Activated CD8-positive, alpha-beta memory T cell treated with anti-CD3 and anti-CD28 coated beads, Interleukin-2, amount 50 U/mL, for 4 hours (primary cell): ENCODE results near the gene PSTPIP1.

Source experiments
- DNase-seq: peaks from one replicate; pipeline ENCODE4 v3.0.0-alpha.2; 2020

The PSTPIP1 gene

DNA sequence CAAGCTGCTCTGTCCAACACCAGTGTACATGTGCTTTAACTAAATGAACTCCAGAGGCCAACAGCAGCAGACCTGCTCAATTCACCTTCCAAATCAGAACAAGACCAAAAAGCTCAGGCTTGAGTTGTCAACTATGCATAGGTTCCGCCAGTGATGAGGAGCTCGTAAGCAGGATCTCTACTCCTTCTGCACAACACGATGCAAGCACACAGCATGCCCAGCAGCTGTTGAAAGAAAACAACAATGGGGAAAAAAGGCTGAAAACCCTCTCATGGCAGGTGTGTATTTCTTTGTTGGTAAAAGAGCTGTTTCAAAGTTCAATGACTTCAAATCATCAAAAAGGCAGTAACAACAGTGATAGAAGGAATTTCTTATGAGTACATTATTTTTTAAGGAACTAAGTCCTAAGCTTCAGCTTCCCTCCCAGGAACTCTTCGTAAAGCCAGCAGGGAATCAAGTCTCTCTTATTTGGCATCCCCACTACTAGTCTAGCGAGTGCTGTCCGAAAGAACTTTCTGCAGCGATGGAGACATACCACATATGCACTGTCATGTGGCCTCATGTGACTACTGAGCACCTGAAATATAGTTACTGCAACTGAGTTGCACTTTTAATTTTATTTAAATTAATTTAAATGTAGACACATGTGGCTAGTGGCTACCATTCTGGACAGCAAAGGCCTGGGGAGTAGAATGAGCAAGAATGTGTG is 51.9 kb downstream of the PSTPIP1 start:
- no peak for DNase-seq

DNA sequence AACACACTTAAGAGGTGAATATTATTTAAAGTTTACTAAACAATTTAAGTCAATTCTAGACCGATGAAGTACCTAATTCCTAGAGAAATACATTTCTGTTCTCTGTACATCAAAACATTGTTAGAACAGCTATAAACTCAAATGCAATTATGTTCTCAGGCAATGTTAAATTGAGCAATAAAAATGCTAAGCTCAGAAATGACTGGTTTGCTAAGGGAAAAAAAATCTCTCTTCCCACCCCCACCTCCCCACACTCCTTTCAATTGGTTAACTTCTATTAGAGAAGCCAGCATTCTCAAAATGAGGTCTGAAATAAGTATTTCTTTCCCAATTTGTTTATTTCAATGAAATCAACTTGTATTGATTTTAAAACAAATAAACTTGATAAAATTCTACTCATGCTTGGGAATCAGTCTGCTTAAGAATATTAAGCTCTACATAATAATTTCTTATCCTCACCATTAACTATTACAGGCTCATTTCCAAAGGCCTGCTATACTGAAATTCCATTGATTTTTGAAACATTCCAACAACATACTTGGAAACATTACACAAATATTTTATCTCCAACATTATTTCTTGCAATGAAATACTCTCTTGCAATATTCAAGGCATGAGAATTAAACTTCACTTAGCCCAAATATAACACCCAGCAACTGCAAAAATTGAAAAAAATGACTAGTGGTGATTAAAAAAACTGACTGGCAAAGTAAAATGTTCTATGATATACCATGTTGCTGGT is 53.4 kb downstream of the PSTPIP1 start:
- no peak for DNase-seq

DNA sequence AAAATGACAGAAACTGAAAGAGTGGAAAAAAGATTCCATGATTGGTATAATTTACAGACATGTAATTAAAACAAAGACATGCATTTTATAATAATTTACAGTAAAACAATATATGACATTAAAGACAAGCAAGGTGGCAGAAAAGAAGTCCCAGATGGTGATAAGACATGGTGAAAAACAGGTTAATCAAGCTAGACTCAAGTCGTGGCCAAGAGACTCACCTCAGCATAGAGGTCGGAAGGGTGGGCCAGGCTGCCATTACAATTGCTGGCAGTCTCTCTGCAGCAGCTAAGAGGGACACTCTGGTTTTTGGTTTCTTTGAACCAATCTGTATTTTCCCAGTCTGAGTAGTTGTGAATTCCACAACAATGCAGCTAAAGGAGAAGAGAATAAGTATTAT is 57.6 kb downstream of the PSTPIP1 start:
- no peak for DNase-seq

DNA sequence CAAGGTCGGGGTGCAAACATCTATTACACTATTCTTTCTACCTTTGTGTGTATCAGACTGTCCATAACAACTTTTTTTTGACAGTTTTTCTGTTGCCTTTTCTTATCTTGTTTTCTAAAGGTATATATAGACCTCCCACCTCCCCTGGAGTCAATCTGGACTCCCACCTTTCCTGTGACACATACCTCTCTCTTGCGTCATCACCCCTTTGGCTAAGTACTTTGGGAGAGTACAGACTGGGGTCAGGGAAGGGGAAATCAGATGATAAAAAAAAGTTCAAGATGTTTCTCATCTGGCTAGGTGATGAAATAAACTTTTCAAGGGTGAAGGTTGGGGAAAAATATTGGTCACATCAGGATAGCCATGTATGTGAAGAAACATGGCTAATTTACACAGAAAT is 58.8 kb downstream of the PSTPIP1 start:
- DNase-seq: no peak

DNA sequence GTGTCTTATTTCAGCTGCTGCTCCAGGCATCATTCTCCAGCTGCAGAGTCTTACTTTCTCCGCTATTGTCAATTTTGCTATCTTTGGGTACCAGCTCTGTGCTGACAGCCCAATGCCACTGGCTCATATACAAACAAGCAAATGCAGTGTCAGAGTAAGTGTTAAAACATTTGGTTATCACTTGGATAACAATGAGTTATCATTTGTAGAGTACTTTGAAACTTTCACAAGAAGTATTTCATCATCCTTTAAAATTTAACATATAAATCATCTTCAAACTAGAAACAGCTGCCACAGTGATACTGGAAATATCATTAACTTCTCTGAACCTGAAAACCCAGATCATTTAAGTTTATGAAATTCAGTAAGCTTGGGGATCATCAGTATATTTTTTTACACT is 62.1 kb downstream of the PSTPIP1 start:
- DNase-seq: no peak

DNA sequence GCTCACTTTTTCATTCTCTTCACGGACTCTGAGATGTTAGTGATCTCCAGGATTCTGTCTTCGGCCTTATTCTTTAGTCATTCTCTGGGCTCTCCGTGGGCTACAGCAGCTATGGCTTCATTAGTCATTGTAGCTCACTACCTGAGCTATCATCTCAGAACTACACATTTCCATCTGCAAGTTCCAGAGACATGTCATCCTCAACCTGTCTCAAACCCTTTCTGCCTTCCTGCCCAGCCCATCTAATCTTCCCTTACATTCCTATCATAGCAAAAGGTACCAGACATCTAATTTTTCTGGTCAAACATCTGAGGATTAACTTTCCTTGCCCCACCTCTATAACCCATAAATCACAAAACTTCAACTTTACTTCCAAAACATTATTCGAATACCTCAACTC is 62.8 kb downstream of the PSTPIP1 start:
- DNase-seq: no peak

DNA sequence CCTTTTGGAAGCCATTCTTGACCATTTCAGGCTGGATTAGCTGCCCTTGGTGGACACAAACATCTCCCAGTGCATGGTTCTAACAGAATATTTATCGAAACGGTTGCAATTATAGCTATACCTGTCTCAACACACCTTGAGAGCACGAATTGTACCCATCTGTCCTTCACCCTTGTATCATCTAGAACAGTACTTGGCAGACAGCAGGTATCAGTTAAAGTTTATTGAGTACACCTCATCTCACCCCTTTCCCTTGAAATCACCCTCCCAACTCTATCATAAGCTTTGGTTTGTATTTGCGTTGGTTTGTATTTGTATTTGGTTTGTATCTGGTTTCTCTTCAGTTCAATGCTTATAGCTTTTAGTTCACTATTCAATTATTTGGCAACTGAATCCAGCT is 63.5 kb downstream of the PSTPIP1 start:
- no peak for DNase-seq

DNA sequence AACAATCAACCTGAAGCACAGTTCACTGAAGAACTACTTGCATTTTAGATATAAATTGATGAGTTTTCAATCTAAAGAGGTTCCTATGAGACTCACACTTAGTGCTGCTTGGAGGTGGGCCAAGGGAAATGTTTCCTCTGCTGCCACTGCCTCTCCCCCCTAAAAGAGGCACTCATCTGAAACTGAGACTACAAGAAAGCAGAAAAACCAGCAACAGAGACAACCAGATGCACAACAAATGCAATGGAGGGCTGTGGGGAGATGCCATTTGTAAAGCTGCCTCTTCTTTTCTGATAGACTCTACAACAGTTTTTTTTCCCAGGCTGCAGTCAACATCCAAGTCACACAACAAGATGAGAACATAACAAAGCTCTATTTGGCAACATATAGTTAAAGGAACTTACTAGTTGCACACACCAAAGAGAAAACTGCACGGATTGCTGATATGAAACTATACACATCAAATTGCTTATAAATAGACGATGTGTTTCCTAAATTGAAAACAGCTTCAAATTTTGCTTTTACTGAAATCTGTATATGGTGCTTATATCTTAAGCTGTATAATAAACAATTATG is 64.9 kb downstream of the PSTPIP1 start:
- DNase-seq: no peak

DNA sequence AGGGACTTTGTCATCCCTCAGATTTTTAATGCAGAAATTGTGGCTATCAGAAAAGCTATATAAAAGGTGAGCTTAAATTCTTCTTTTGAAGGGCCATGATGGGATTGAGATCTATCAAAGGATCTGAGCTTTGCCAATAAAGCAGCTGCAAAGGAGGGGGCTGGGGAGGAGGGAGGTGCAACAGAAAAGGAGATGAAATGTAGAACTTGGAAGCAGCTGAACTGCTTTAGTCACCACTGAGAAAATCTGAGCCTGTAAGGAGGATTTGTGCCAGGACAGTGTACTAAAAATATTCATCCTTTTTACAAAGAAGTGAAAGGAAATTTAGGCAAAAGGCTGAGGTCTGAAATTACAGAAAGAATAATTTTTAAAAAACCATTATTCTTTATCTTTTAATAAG is 65.6 kb downstream of the PSTPIP1 start:
- DNase-seq: no peak

DNA sequence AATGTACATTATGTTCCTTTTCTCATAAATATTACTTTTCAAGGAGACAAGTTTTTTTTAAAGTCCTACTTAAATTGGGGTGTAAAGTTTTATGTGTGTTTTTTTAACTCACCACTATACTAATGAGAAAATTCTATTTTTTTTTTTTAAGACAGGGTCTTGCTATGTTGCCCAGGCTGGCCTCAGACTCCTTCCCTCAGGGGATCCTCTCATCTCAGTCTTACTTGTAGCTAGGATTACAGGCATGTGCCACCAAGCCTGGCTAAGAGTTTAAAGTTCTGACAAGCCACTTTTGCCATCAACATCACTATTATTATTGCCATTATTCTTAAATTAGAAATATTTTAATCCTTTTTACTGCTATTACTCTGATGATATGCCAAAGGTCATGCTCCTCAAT is 68.3 kb downstream of the PSTPIP1 start:
- DNase-seq: no peak

DNA sequence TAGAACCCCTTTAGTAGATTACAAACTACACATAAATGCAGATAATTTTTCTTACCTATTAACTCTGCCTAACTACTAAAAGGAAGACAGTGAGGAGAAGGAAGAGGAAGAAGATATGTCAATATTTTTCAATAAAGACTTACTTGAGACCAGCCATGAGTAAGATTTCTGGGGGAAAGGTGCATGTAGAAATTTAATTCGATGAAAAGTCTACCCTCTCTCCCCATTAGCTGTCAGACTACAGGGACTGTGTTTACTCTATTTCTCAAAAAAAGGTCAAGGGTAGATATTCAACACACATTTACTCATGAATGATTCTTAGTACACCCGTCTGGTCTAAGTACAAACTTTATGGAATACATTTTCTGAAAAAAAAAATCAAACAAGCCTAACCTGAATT is 69.1 kb downstream of the PSTPIP1 start:
- no peak for DNase-seq

DNA sequence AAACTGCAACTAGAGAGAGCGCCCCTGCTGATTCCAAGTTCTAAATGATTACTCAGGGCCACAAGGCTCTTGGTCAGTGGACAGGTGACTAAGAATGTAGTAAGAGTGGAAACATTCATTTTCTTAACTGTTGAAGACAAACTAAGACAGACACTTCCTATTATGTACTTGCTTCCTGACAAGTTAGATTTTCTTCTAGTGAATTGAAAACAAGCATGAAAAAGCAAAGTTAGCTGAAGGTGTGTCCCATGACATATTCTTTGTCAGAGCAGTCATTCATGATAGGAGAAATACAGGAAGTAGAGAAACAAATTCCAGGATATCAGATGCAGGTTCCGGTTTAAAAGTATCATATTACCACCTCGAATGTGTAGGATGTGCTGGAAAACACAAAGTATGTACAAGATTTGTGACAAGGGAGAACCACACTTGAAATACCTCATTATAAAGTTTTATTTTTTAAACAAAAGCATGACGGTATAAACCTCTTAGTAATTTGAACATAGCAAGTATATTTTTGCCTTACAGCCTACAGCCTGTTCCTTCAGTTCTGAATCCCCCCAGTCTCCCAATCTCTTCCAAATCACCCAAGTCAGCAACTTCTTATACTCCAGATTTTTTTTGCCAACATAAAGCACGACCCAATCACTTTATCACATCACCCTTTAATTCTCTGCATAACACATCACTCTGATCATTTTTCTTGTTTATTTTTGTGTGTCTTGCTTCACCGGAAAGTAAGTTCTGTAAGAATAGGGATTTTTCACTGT is 69.8 kb downstream of the PSTPIP1 start:
- no peak for DNase-seq

DNA sequence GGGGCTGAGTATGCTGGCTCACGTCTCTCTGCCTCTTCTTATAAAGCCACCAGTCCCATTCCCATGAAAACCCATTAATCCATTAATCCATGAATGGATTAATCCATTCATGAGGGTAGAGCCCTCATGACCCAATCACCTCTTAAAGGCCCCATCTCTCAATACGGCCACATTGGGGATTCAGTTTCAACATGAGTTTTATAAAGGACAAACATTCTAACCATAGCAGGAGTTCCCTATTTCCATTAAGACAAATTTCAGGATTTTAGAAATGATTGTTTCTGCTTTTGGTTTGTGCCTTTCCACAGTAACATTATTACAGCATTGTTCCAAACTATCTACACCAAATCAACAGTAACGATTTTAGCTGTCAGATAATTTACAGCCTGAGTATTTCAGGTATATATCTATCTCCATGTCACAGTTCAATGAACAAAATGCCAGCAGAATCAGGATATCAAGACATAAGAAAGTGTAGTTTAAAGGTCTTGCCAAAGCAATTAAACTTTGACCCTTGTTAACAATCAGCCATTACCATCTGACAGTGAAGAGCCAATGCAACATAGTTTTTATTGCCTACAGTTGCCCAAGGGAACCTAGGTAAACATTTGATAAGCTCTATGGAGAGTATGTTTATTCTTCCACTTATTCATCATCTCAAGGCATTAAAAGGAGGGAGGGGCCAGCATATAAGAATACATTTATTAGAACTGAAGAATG is 72.2 kb downstream of the PSTPIP1 start:
- no peak for DNase-seq

DNA sequence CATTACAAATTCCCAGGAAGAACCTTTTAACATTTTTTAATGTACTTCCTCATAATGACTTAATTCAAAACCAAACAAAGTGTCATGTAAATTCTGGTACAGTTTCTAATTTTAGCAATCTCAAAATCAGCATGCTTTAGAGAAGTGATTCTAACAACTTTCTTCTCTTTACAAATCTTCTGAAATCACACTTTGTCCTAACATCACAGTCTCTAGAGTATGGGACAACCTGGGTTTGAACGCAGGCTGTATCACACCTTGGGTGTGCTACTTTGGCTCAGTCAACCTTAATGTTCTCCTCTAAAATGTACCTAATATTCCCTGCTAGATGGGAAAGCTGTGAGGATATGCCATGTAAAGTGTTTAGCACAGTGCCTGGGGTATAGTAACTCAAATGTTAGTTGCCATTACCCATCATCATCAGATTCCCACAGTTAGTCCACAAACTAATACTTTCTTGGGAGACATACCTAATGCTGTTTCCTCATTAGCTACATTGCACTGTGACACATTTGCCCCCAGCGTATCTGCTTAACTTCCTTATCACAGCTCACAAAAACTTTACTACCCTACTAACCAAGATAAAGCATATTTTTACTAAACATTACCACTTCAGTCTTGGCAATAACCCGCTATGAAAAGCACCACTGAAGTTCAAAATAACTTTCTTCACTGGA is 72.9 kb downstream of the PSTPIP1 start:
- no peak for DNase-seq

DNA sequence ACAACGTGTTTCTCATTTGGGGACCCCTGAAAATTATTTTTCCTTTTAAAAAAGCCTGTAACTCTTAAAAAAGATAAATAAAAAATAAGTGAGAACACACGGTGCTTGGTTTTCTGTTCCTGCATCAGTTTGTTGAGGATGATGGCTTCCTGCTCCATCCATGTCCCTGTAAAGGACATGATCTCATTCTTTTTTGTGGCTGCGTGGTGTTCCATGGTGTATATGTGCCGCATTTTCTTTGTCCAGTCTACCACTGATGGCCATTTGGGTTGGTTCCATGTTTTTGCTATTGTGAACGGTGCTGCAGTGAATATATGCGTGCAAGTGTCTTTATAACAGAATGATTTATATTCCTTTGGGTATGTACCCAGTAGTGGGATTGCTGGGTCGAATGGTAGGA is 73.7 kb downstream of the PSTPIP1 start:
- no peak for DNase-seq

DNA sequence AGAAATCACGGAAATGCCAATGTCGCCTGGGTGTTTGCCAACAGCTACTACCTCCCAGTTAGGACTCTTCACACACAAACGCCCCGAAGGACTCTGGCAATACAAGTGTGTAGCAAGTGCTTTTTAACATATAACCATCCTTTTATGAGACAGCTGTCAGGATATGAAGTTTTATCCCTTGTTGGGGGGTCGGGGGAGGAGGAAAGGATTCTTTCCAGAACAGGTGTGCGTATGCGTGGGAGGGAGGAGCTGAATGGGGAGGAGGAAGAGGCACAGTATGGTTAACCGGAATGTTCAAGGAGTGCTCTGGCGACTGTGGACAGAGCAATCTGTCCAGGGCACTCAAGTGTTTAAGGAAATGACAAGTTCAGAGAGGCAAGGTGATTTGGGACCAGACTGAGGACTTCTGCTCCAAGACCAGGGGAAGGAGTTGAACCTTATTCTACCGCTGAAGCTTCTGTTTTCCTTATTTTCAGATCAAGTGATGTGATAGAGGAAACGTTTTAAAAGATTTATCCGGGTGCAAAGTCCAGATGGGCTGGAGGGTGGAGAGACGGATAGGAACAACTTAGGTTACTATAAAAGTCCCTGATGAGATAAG is 74.7 kb downstream of the PSTPIP1 start:
- DNase-seq: no peak

DNA sequence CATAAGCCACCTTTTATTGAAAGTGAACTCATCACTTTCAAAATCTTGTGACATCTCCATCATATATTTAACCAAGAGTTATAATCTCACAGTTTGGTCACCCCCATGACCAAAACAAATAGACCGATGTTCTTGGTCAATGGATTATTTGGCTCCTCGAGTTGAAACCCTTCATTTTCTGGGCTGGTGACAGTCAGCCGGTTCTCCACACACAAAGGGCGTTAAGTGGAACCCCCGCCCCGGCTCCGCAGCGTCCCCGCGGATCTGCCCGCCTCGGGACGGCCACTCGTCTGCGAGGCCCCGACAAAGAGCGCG is 75.2 kb downstream of the PSTPIP1 start:
- no peak for DNase-seq

DNA sequence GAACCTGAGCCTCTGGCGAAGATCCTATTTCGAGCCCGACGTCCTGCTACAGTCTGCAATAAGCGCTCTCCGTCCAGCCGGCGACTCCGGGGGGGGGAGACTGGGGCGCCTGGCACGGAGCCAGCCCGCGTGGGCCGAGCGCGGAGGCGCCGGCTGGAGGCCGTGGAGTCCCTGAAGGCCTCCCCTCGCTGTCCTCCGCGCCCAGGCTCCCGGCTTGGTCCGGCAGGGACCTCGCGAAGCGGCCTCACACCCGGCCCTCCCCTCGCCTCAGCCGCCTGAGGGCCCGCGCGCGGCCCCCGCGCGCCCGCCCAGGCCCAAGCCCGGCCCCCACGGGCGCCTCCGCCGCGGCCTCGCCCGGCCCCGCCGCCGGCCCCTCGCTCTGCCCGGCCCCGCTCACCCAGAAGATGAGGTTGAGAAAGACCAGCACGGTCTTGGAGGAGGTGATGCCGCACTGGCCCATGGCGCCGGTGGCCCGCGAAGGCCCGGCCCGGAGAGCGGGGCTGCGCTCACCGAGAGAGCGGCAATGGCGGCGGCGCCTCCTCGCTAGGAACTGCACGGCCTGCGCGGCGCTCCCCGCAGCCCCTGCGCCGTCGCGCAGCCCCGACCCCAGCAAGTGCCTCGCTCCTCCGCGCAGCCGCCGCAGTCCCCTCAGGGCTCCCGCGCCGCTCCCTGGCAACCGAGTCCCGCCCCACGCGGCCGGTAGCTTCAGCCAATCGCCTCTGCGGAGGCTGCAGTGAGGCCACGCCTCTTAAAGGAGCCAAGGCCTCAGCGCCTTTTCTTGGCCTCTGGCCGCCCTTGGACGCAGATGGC is 75.8 kb downstream of the PSTPIP1 start, which contains the start of gene TSPAN3:
TSPAN3 (minus strand) TSS at position 615 of the 810 bp plus-strand sequence; CDS start at position 460, 155 bp downstream.
- peak; percentile 95 for DNase-seq

DNA sequence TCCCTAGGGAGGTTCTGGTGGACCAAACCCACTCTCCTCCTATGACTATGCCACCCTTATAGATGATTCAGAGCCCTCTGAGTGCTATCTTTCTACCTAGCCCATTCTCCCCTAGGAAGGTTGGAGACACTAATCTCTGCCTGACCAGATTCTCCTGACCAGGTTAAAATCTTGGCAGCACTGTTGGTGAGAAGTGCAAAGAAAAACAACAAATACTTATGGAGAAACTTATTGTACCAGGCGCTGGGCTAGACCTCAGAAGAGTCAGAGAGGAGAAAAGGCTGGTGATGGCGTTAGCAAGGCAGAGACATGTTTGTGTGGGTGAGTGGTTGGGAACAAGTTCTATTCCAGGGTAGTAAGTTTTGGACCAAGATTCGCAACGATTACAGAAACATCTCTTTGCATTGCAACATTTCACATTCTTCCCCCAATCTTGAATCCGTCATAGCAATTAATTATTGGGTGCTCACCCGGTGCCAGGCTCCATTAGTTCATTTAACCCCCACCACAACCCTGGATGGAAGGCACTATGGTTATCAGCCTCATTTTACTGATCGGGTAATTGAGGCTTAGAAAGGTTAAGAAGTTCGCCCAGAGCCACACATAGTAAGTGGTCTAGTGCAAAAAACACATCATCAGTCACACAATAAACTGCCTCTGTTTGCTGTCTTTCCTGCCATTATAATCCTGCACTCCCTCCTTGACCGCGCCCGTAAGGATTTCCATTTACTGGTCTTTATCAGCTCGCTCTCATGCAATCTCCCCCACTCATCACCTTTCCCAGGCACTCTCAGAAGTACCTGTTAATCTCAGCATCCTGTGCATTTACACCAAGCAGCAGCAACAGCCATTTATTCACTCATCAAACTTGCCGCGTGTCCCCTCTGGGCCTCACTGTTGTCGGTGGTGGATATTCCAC is 76.6 kb downstream of the PSTPIP1 start:
- DNase-seq: no peak

DNA sequence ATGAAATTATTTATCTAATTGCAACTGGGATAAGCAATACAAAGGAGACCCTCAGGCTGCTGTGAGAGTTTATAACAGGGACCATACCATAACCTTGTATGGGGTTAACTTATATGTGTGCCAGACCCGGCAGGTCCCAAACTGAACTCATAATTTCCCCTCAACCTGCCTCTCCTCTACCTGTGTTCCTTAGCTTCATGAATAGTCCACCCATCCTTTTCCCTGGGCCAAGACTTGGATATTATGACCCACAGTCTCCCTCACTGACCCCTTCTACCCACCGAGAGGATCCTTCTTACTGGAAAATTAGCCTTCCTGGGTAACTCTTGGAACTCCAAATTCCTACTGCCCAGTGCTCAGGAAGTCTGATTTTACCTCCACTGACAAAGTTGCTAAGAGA is 79.4 kb downstream of the PSTPIP1 start:
- DNase-seq: no peak
